ENCODE data around the gene WDR37.
"Not testable (repeated sequence)": the region's sequence is repeated elsewhere in the genome, so short reads cannot be mapped to it uniquely, and the experiment has no call there.

The WDR37 gene

DNA sequence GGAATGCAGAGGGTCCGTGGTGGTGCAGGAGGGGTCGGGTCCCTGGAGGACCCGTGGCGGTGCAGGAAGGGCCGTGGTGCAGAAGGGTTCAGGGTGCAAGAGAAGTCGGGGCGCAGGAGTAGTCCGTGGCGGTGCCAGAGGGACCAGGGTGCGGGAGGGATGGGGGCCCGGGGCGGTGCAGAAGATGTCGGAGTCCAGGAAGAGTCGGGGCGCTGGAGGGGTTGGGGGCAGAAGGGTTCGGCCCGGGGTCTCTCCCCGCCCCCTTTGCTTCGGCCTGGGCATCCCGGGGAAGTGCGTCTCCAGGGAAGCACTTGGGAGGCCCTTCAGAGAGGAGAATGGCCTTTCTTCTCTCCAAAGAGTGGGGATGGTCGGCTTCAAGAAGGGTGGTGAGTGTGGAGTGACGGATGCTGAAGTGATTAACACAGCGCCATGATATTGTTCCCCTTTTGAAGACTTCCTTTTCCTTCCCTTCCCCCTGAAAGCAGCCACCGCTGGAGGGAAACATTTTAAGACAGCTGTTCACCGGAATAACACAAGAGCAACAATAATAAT is 997 bp downstream of the WDR37 start:
- peak; percentile 27 for DNase-seq (ENCODE audit: low read depth)
- peak overlapping the region; percentile 95 for H3K4me3 ChIP-seq (replicated peaks; ENCODE audit: low read depth, low read length)
- TF ChIP-seq, protein P1, sequence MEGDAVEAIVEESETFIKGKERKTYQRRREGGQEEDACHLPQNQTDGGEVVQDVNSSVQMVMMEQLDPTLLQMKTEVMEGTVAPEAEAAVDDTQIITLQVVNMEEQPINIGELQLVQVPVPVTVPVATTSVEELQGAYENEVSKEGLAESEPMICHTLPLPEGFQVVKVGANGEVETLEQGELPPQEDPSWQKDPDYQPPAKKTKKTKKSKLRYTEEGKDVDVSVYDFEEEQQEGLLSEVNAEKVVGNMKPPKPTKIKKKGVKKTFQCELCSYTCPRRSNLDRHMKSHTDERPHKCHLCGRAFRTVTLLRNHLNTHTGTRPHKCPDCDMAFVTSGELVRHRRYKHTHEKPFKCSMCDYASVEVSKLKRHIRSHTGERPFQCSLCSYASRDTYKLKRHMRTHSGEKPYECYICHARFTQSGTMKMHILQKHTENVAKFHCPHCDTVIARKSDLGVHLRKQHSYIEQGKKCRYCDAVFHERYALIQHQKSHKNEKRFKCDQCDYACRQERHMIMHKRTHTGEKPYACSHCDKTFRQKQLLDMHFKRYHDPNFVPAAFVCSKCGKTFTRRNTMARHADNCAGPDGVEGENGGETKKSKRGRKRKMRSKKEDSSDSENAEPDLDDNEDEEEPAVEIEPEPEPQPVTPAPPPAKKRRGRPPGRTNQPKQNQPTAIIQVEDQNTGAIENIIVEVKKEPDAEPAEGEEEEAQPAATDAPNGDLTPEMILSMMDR (IDR thresholded peaks at IDR 0.05; ENCODE audit: low read length, missing control alignments): no peak

DNA sequence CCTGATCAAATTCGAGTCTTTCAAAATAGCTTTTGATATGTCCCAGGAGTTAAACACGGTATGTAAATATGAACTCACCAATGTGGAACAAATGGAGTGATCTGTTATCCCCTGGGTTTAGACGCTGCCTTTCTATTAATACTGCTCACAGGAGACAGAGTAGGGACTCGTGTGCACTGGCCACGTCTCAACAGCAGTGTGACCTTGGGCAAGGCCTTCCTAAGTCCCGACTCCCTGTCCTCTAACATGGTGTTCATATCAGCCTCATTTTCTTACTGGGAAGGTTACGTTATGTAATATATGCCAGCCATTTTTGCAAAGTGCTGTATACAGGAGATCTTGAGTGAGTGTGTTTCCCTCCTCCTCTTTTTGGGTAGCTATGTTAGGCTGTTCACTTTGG is 1.8 kb downstream of the WDR37 start:
- H3K4me3 ChIP-seq (replicated peaks; ENCODE audit: low read depth, low read length): peak overlapping the region; percentile 95
- no peak for DNase-seq (ENCODE audit: low read depth)

DNA sequence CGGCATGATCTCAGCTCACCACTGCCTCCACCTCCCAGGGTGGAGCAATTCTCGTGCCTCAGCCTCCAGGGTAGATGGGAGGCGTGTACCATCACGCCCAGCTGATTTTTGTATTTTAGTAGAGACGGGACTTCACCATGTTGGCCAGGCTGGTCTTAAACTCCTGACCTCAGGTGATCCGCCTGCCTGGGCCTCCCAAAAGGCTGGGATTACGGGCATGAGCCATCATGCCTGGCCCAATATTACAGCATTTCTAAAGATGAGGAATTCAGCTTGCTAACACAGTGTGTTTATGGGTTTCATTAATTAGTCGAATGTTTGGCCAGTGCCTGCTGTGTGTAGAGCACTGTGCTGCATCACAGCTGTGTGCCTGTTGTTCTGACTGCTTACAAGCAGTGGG is 3.7 kb downstream of the WDR37 start:
- no peak for DNase-seq (ENCODE audit: low read depth)
- H3K4me3 ChIP-seq (replicated peaks; ENCODE audit: low read depth, low read length): no peak overlapping the region
- TF ChIP-seq, protein P1 (IDR thresholded peaks at IDR 0.05; ENCODE audit: low read length, missing control alignments): no peak

More for the DNA sequence above, 1.8 kb downstream of the WDR37 start:
- TF ChIP-seq, protein P1 (IDR thresholded peaks at IDR 0.05; ENCODE audit: low read length, missing control alignments): no peak

DNA sequence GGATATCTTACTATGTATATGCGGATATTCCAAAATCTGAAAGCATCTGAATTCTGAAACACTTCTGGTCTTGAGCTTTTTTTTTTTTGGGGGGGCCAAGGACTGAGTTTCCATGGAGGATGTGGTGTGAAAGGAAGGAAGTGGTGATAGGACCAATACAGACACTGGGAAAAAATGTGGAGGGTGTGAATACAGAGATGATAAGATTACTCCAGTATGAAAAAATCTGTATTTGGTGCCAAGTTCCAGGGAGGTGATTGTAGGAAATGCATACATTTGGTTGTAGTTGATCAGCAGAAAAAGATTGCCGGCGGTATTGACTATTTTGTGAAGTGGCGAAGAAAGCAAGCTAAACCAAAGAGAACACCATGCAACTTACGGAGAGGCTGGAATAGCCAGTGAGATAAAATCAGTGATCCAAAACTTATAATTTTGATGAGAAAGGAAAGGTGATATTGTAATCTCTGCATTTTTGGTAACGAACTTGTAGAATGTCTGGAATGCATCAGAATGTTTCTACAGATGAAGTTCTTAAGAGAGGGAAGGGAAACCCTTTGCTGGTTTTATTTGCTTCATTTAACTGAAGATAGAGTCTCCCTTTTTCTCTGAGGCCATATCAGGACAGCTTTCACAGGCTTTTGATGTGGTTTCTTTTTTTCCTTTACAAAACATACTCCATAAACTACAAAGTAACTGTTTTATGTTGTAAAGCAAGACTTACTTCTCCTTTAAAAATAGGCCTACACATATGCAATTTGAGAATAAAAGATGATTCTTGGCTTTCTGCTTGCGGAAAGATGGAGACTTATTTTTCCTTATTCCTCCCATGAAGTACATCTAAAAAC is 6.0 kb downstream of the WDR37 start:
- TF ChIP-seq, protein P1 (IDR thresholded peaks at IDR 0.05; ENCODE audit: low read length, missing control alignments): no peak
- DNase-seq (ENCODE audit: low read depth): peak; percentile 69
- H3K4me3 ChIP-seq (replicated peaks; ENCODE audit: low read depth, low read length): no peak overlapping the region

DNA sequence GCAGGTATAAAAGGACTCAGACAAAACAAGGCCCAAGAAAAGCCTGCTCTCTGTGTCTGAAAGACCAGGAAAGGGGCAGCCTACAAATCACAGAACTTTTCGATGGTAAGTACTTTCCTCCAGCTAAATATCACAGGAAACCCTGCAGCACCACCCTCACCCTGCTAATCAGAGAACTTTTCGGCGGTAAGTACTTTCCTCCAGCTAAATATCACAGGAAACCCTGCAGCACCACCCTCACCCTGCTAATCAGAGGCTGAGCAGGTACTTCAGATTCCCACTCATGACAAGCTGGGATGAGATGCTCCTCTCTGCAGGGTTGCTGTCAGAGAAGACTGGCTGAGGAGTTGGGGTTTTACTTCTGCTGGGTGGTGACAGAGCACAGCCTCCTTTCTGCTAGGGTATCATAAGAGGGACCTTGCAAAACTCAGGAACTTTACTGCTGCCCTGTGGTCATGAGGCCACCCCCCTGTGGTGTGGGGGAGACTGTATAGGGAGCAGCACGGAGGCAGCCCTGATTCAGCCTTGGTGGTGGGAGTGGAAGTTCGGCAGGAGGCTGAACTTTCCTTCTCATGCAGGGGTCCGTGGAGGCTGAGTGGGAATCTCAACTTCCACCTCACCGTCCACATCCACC is 7.2 kb downstream of the WDR37 start:
- no peak overlapping the region for H3K4me3 ChIP-seq (replicated peaks; ENCODE audit: low read depth, low read length)

DNA sequence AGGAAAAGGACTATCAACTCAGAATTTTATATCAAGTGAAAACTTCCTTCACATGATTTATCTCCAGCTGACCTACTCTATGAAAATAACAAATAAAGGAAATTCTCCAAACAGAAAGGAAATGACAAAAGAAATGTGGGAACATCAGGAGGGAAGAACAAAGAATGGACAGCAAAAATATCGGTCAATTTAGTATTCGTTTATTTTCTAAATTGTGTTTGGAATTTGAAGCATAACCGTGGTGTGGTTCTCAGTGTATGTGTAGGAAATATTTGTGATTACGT is 8.7 kb downstream of the WDR37 start:
- DNase-seq (ENCODE audit: low read depth): no peak
- no peak overlapping the region for H3K4me3 ChIP-seq (replicated peaks; ENCODE audit: low read depth, low read length)
- TF ChIP-seq, protein P1 (IDR thresholded peaks at IDR 0.05; ENCODE audit: low read length, missing control alignments): no peak

More for the DNA sequence above, 7.2 kb downstream of the WDR37 start:
- no peak for DNase-seq (ENCODE audit: low read depth)
- TF ChIP-seq, protein P1 (IDR thresholded peaks at IDR 0.05; ENCODE audit: low read length, missing control alignments): no peak

DNA sequence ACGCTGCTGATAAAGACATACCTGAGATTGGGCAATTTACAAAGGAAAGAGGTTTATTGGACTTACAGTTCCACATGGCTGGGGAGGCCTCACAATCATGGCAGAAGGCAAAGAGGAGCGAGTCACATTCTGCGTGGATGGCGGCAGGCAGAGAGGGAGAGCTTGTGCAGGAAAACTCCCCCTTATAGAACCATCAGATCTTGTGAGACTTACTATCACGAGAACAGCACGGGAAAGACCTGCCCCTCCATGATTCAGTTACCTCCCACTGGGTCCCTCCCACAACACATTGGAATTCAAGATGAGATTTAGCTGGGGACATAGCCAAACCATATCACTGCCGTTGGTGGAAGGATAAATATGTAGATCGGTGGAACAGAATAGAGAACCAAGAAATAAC is 10.5 kb downstream of the WDR37 start:
- H3K4me3 ChIP-seq (replicated peaks; ENCODE audit: low read depth, low read length); DNase-seq (ENCODE audit: low read depth): not testable (repeated sequence)
